CD4-positive, alpha-beta T cell (primary cell): ENCODE measurements around the gene SMOC2. TPM values are rescaled to one million over a fixed set of nuclear protein-coding genes. Genes with fewer than 3 reads are reported as not detected.

Experiments
- ATAC-seq: fragments of 200-7000 bp; cut with Tn5 transposase; one replicate; pipeline ENCODE4 v1.10.0; 2022; ENCODE audit warnings: mild to moderate bottlenecking; ENCODE audit not compliant: poor library complexity
- CTCF ChIA-PET: fragments of 350-600 bp; sonication (Branson Sonifier 250); formaldehyde crosslinking; loops from one replicate; lab custom pipeline; 2021; ENCODE audit warnings: antibody characterized with exemption, inconsistent platforms; lab: Charles Lee
- POLR2A ChIA-PET: fragments of 350-600 bp; sonication (Branson Sonifier 250); formaldehyde crosslinking; loops from one replicate; lab custom pipeline; 2021; ENCODE audit warnings: antibody characterized with exemption, inconsistent platforms; lab: Charles Lee
- DNase-seq, 14 experiments: peaks; one replicate each; pipeline ENCODE4 v3.0.0-alpha.2; 2013 to 2020; ENCODE audit warnings: mixed read lengths in 2 of 14
- H3K27ac ChIP-seq, 2 donors: one replicate each; pipeline versions ENCODE4 v1.5.1 to v1.7.0; 2013; ENCODE audit warnings: low read length in 2 of 2, low read depth in 1 of 2, mild to moderate bottlenecking in 1 of 2
- H3K27me3 ChIP-seq, 2 experiments: 1 replicate in 1 of 2; 2 replicates in 1 of 2; pipeline versions ENCODE4 v1.6.1 to v1.7.0; 2013; ENCODE audit warnings: low read length in 2 of 2, control low read depth in 1 of 2, mild to moderate bottlenecking in 1 of 2, moderate library complexity in 1 of 2; ENCODE audit not compliant: insufficient read depth in 2 of 2, control insufficient read depth in 1 of 2
- H3K36me3 ChIP-seq: one replicate; pipeline ENCODE4 v1.6.1; 2013; ENCODE audit warnings: low read length, control low read depth; ENCODE audit not compliant: insufficient read depth
- H3K4me1 ChIP-seq: one replicate; pipeline ENCODE4 v1.6.1; 2013; ENCODE audit warnings: low read length, control low read depth; ENCODE audit not compliant: insufficient read depth
- H3K4me3 ChIP-seq: one replicate; pipeline ENCODE4 v1.5.1; 2013; ENCODE audit warnings: mild to moderate bottlenecking, low read length, moderate library complexity
- H3K9me3 ChIP-seq, 2 experiments: 1 replicate in 1 of 2; 2 replicates in 1 of 2; pipeline versions ENCODE4 v1.6.1 to v1.7.0; 2013; ENCODE audit warnings: low read length in 2 of 2, mild to moderate bottlenecking in 2 of 2, control low read depth in 1 of 2, moderate library complexity in 1 of 2; ENCODE audit not compliant: control insufficient read depth in 1 of 2, insufficient read depth in 1 of 2
- H3K27ac Mint-ChIP-seq: one replicate; pipeline ENCODE4 v1.8.0; 2020; ENCODE audit warnings: mixed read lengths
- H3K27me3 Mint-ChIP-seq: one replicate; pipeline ENCODE4 v1.8.0; 2021; ENCODE audit warnings: mixed read lengths
- H3K36me3 Mint-ChIP-seq: one replicate; pipeline ENCODE4 v1.8.0; 2021; ENCODE audit warnings: low read depth, mixed read lengths
- H3K4me1 Mint-ChIP-seq: one replicate; pipeline ENCODE4 v1.8.0; 2021; ENCODE audit warnings: low read depth, mixed read lengths
- H3K4me3 Mint-ChIP-seq: one replicate; pipeline ENCODE4 v1.8.0; 2020; ENCODE audit warnings: mild to moderate bottlenecking, mixed read lengths
- H3K9me3 Mint-ChIP-seq: one replicate; pipeline ENCODE4 v1.8.0; 2020; ENCODE audit warnings: mixed read lengths
- intact Hi-C, 2 experiments: fragments of 100-400 bp; cut with DNase I in 1 of 2; cut with micrococcal nuclease in 1 of 2; formaldehyde crosslinking; loops; one replicate each; pipeline versions ENCODE4 v1.15.1 to v1.9.0; 2023 to 2025; cut with DNase I, micrococcal nuclease
- total RNA-seq, 174 experiments: library from RNA in 2 of 174; stranded (reverse) in 2 of 174; gene quantifications; one replicate each; pipeline ENCODE4 v1.2.3 and lab custom pipeline; 2021 to 2026
- TF ChIP-seq, protein P1 (sequence below): fragments of 200-600 bp; IDR thresholded peaks from one replicate; pipeline ENCODE4 v1.8.0; 2022; ENCODE audit warnings: antibody characterized with exemption, mild to moderate bottlenecking

SMOC2 gene
- total RNA-seq, 2 experiments from 2014 or later = not detected

DNA sequence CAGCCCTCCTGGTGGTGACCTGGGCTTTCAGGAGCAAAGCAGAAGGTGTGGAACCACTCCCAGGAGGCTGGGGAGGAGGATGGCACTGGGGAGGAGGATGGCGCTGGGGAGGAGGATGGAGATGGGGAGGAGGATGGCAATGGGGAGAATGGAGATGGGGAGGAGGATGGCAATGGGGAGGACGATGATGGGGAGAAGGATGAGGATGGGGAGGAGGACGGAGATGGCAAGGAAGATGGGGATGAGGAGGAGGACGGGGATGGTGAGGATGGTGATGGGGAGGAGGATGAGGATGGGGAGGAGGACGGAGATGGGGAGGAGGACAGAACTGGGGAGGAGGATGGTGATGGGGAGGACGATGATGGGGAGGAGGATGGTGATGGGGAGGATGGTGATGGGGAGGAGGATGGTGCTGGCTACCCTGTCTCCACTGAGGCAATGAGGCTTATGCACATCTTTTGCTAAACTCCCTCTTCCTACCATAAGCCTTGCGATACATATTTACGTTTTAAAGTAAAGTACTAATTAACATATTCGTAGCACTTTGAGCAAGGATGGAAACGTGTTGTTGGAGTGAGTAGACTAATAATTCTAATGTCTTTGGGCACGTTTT lies 7.4 kb downstream of the SMOC2 start:
- Mint-ChIP-seq H3K27me3 (peaks cover 69% of the 10 kb centered on the region), H3K36me3 (no peaks in the 10 kb centered on the region), H3K27ac (no peak overlapping the region), H3K4me3 (no peak overlapping the region), H3K4me1 (no peaks in the 10 kb centered on the region), H3K9me3 (no peaks in the 10 kb centered on the region)
- intact Hi-C loops = no loop called here
- Histone ChIP-seq H3K27me3 (peaks cover 7 to 9% of the 10 kb centered on the region in 2 experiments), H3K36me3 (no peaks in the 10 kb centered on the region), H3K9me3 (no peaks in the 10 kb centered on the region), H3K4me3 (no peak overlapping the region), H3K27ac (no peak overlapping the region), H3K4me1 (no peaks in the 10 kb centered on the region)
- TF ChIP-seq, protein P1, sequence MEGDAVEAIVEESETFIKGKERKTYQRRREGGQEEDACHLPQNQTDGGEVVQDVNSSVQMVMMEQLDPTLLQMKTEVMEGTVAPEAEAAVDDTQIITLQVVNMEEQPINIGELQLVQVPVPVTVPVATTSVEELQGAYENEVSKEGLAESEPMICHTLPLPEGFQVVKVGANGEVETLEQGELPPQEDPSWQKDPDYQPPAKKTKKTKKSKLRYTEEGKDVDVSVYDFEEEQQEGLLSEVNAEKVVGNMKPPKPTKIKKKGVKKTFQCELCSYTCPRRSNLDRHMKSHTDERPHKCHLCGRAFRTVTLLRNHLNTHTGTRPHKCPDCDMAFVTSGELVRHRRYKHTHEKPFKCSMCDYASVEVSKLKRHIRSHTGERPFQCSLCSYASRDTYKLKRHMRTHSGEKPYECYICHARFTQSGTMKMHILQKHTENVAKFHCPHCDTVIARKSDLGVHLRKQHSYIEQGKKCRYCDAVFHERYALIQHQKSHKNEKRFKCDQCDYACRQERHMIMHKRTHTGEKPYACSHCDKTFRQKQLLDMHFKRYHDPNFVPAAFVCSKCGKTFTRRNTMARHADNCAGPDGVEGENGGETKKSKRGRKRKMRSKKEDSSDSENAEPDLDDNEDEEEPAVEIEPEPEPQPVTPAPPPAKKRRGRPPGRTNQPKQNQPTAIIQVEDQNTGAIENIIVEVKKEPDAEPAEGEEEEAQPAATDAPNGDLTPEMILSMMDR = no peak
- ChIA-PET CTCF (no interaction called here), POLR2A (no interaction called here)
- ATAC-seq (no peak), DNase-seq (no peak)

DNA sequence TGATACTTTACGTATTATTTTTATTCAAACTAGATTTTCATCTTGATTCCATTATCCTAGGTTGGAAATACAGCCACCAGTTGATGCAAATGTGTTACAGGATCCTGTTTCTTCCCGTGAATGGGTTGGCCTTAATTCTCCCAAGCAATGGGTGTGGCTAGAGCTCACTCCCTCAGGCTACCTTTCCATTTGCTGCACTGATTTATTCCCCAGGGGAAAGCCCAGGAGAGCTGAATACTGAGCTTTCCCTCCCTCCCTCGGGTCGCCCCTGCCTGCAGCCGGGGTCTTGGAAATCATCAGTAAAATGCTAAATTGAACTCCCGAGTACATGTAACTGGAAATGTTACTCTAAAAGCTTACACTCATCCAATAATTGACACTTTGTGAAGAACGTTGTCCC lies 9.9 kb downstream of the SMOC2 start:
- Mint-ChIP-seq H3K27ac (no peak overlapping the region), H3K9me3 (no peaks in the 10 kb centered on the region), H3K4me1 (no peaks in the 10 kb centered on the region), H3K36me3 (no peaks in the 10 kb centered on the region), H3K27me3 (peaks cover 53% of the 10 kb centered on the region), H3K4me3 (no peak overlapping the region)
- Histone ChIP-seq H3K36me3 (no peaks in the 10 kb centered on the region), H3K4me1 (no peaks in the 10 kb centered on the region), H3K27ac (no peak overlapping the region), H3K27me3 (peaks cover 0 to 2% of the 10 kb centered on the region in 2 experiments), H3K4me3 (no peak overlapping the region), H3K9me3 (no peaks in the 10 kb centered on the region)
- intact Hi-C loops = no loop called here
- ChIA-PET POLR2A (no interaction called here), CTCF (no interaction called here)
- ATAC-seq = no peak
- DNase-seq = no peak
- TF ChIP-seq, protein P1 = no peak

DNA sequence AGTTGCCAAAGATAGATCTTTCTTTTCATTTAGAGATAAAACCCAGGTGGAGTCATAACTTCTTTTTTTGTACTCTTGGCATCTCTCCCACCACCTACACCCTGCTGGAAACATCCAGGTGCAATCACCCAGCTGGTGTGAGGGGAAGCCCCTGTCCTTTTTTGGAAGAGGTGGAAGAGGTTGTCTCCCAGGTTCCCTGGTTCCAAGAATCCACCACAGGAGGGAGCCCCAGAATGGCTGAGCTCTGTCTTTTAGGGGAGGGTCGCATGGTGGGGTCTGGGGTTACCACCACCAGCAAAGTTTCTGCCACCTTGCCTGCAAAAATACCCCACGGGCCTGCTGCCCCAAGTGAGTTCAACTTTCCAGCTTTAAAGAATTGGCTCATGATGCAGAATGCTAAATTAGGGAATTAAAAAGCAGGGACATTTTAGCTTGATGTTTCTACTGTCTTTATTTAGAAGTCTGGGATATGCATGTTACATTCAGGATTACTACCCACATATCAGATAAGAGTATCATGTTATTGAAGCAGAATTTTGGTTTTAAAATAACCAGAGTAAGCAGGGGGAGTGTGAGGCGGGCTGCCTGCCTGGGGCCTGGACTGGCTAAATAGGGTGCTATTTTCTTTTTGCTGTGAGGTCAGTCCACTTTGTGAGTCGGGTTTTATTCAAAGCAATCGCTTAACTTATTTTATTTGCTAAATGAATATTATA lies 11.0 kb downstream of the SMOC2 start:
- Mint-ChIP-seq H3K27ac (no peak overlapping the region), H3K27me3 (peaks cover 43% of the 10 kb centered on the region), H3K4me3 (no peak overlapping the region), H3K36me3 (no peaks in the 10 kb centered on the region), H3K9me3 (no peaks in the 10 kb centered on the region), H3K4me1 (no peaks in the 10 kb centered on the region)
- intact Hi-C loops = no loop called here
- ATAC-seq (no peak), DNase-seq (no peak)
- TF ChIP-seq, protein P1 = no peak
- Histone ChIP-seq H3K4me1 (no peaks in the 10 kb centered on the region), H3K27ac (no peak overlapping the region), H3K27me3 (peaks cover 0 to 2% of the 10 kb centered on the region in 2 experiments), H3K9me3 (no peaks in the 10 kb centered on the region), H3K4me3 (no peak overlapping the region), H3K36me3 (no peaks in the 10 kb centered on the region)
- POLR2A ChIA-PET = no interaction called here
- CTCF ChIA-PET = no interaction called here
